Esophagus muscularis mucosa (tissue), 4 donors: Measurements from ENCODE around the gene CTDSP2. TPM values are rescaled to one million over a fixed set of nuclear protein-coding genes. Genes with fewer than 3 reads are reported as not detected.

Source experiments
- DNase-seq: peaks from one replicate; pipeline ENCODE4 v3.0.0-alpha.2; 2017; ENCODE audit errors: extremely low spot score
- H3K27ac ChIP-seq, 4 donors: fragments of 200-600 bp; sonication (generic); replicated peaks in 1 of 4; 1 replicate in 3 of 4; 2 replicates in 1 of 4; pipeline ENCODE4 v1.5.1; 2016 to 2019; ENCODE audit warnings: mild to moderate bottlenecking in 1 of 4
- H3K27me3 ChIP-seq, 4 donors: fragments of 200-600 bp; sonication (generic); one replicate each; pipeline versions ENCODE4 v1.5.1 to v1.6.0; 2016 to 2019
- H3K36me3 ChIP-seq, 4 donors: fragments of 200-600 bp; sonication (generic); one replicate each; pipeline ENCODE4 v1.5.1; 2016 to 2019
- H3K4me1 ChIP-seq, 4 donors: fragments of 200-600 bp; sonication (generic); one replicate each; pipeline ENCODE4 v1.5.1; 2016 to 2019
- H3K4me3 ChIP-seq, 4 donors: fragments of 200-600 bp; sonication (generic); 1 replicate in 2 of 4; 2 replicates in 2 of 4; pipeline ENCODE4 v1.5.1; 2016 to 2019; ENCODE audit warnings: mild to moderate bottlenecking in 4 of 4, moderate library complexity in 1 of 4
- H3K9me3 ChIP-seq, 4 donors: fragments of 200-600 bp; sonication (generic); 1 replicate in 3 of 4; 2 replicates in 1 of 4; pipeline ENCODE4 v1.5.1; 2016 to 2019
- EP300 ChIP-seq: sonication (generic); formaldehyde crosslinking; IDR thresholded peaks from one replicate; pipeline ENCODE4 v1.6.1; 2017; ENCODE audit warnings: antibody characterized with exemption
- POLR2A ChIP-seq: fragments of 450-650 bp; IDR thresholded peaks from one replicate; pipeline ENCODE4 v1.6.1; 2017; ENCODE audit warnings: antibody characterized with exemption, moderate library complexity, mild to moderate bottlenecking, low read depth
- POLR2AphosphoS5 ChIP-seq, 2 donors: sonication (generic); formaldehyde crosslinking; IDR thresholded peaks; one replicate each; pipeline ENCODE4 v1.6.1; 2017; ENCODE audit warnings: antibody characterized with exemption in 2 of 2
- WGBS: methylation state at CpG from one replicate; pipeline ENCODE4 v1.1.5; 2018; 5-methylcytosine and 5-hydroxymethylcytosine counted together
- intact Hi-C: fragments of 100-400 bp; cut with DNase I; formaldehyde crosslinking; loops from one replicate; pipeline ENCODE4 v1.15.1; 2023
- small RNA-seq, 3 donors: library from RNA; depleted of rRNA; stranded (forward); fragments of <200 nt; gene quantifications; one replicate each; pipeline ENCODE3, GENCODE V24; 2016
- total RNA-seq, 4 donors: library from RNA; depleted of rRNA; stranded (reverse); fragments of >200 nt; gene quantifications; one replicate each; pipeline versions ENCODE4 v1.1.0 to v1.2.1, GENCODE V29; 2016
- TF ChIP-seq, protein P1 (sequence below), 3 experiments: fragments of 200-600 bp in 2 of 3; fragments of 450-650 bp in 1 of 3; sonication (generic) in 2 of 3; IDR thresholded peaks; one replicate each; pipeline ENCODE4 v1.5.1; 2017 to 2019; ENCODE audit warnings: antibody characterized with exemption in 3 of 3, mild to moderate bottlenecking in 2 of 3, moderate library complexity in 1 of 3

CTDSP2 gene
- total RNA-seq, 4 donors from 2014 or later: 127 to 249 (median 196) TPM

GRCh38 chr12:57771873-57772428 lies 74.6 kb downstream of the CTDSP2 start, which contains the start of gene METTL1:
METTL1 (minus strand) TSS chr12:57772105; CDS start chr12:57772083, 22 bp downstream.
- peak; percentile 98 for DNase-seq
- peak within 1 kb of the TSS; percentile 70 to 82 (median 76) for H3K4me3 ChIP-seq
- H3K27me3 ChIP-seq: peaks cover 0 to under 1% (median 0%) of the 10 kb centered on the region in 4 donors
- H3K27ac ChIP-seq: peak within 1 kb of the TSS; percentile 90 to 95 (median 94)
- TF ChIP-seq, protein P1, sequence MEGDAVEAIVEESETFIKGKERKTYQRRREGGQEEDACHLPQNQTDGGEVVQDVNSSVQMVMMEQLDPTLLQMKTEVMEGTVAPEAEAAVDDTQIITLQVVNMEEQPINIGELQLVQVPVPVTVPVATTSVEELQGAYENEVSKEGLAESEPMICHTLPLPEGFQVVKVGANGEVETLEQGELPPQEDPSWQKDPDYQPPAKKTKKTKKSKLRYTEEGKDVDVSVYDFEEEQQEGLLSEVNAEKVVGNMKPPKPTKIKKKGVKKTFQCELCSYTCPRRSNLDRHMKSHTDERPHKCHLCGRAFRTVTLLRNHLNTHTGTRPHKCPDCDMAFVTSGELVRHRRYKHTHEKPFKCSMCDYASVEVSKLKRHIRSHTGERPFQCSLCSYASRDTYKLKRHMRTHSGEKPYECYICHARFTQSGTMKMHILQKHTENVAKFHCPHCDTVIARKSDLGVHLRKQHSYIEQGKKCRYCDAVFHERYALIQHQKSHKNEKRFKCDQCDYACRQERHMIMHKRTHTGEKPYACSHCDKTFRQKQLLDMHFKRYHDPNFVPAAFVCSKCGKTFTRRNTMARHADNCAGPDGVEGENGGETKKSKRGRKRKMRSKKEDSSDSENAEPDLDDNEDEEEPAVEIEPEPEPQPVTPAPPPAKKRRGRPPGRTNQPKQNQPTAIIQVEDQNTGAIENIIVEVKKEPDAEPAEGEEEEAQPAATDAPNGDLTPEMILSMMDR (IDR thresholded peaks at IDR 0.05): peak in 1 of 3 experiments; percentile 42
- no peak for TF ChIP-seq EP300
- peak; percentile 80 to 86 for TF ChIP-seq POLR2AphosphoS5 (IDR thresholded peaks at IDR 0.05)
- TF ChIP-seq POLR2A: no peak
- H3K9me3 ChIP-seq: no peaks in the 10 kb centered on the region
- WGBS: 0% methylated on average over 17 of the region's 28 CpGs
- H3K36me3 ChIP-seq: peaks cover 0 to 43% (median 23%) of the 10 kb centered on the region in 4 donors
- intact Hi-C loops: no loop called here
- H3K4me1 ChIP-seq: peaks cover 14 to 32% (median 23%) of the 10 kb centered on the region in 4 donors

- 7% methylated on average over 16 of the region's 16 CpGs for WGBS
- H3K27me3 ChIP-seq: peaks cover 0 to 6% (median 0%) of the 10 kb centered on the region in 4 donors
- H3K4me1 ChIP-seq: peaks cover 20 to 38% (median 29%) of the 10 kb centered on the region in 4 donors
- intact Hi-C loops: no loop called here
- DNase-seq: peak; percentile 98
- H3K9me3 ChIP-seq: no peaks in the 10 kb centered on the region
- H3K27ac ChIP-seq: peak overlapping the region; percentile 90 to 95 (median 94)
- H3K36me3 ChIP-seq: peaks cover 0 to 43% (median 23%) of the 10 kb centered on the region in 4 donors
- TF ChIP-seq EP300: no peak
- TF ChIP-seq, protein P1 (IDR thresholded peaks at IDR 0.05): no peak
- no peak for TF ChIP-seq POLR2AphosphoS5 (IDR thresholded peaks at IDR 0.05)
- no peak for TF ChIP-seq POLR2A
- peak overlapping the region; percentile 70 to 82 (median 76) for H3K4me3 ChIP-seq
These were observed 75.2 kb downstream of the CTDSP2 start for GRCh38 chr12:57771236-57771872.

DNA sequence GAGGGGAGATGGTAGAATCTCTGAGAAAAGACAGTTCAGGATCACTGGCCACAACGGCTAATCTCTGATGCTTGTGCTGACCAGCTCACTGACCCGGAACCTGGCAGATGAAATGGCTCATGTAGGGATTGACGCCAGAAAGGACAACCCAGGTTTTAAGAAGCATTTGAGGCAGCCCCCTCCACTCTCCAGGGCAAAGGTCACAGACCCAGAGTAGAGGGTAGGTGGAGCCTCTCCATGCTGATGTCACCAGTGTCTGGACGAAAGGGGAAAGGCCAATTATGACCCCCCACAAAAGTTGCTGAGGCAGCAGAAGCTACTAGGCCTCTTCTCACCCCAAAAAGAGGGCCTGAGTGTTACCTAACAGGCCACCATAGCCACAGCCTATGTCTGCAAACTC lies 75.8 kb downstream of the CTDSP2 start:
- no peak for DNase-seq
- peak overlapping the region in 3 of 4 donors; percentile 90 to 95 (median 93) for H3K27ac ChIP-seq
- H3K4me3 ChIP-seq: no peak overlapping the region
- TF ChIP-seq, protein P1 (IDR thresholded peaks at IDR 0.05): no peak
- TF ChIP-seq POLR2A (no peak), EP300 (no peak), POLR2AphosphoS5 (IDR thresholded peaks at IDR 0.05) (no peak)
- peaks cover 0 to 12% (median 4%) of the 10 kb centered on the region in 4 donors for H3K27me3 ChIP-seq
- intact Hi-C loops: no loop called here
- no peaks in the 10 kb centered on the region for H3K9me3 ChIP-seq
- H3K4me1 ChIP-seq: peaks cover 26 to 45% (median 35%) of the 10 kb centered on the region in 4 donors
- 98% methylated on average over 4 of the region's 4 CpGs for WGBS
- H3K36me3 ChIP-seq: peaks cover 0 to 36% (median 23%) of the 10 kb centered on the region in 4 donors

Small RNA genes lying within 50 kb of the gene (small RNA-seq; reads per million reads assigned to genes)
- gene MIR26A2: 5.6 to 10.2 (median 7.5) reads per million in 3 donors
- gene RNU6-1083P: 0 reads per million in 3 donors

Other genes with a start within 250 kb of the CTDSP2 start
- gene DTX3, start 241.9 kb downstream of the CTDSP2 start, total RNA-seq: 10 to 100 TPM; 39.0 to 68.6 (median 46.8) TPM
- gene ARHGEF25, start 235.3 kb downstream of the CTDSP2 start, total RNA-seq: 100 to 1,000 TPM in 3 of 4 donors, 10 to 100 TPM in 1; 77.7 to 133 (median 111) TPM
- gene B4GALNT1, start 213.5 kb downstream of the CTDSP2 start, total RNA-seq: 10 to 100 TPM in 2 of 4 donors, 1 to 10 TPM in 2; 2.8 to 10.9 (median 7.3) TPM
- 100 to 1,000 TPM; 139 to 223 (median 148) TPM for gene OS9, start 152.6 kb downstream of the CTDSP2 start, total RNA-seq
- 10 to 100 TPM in 1 of 4 donors, 1 to 10 TPM in 3; 2.5 to 11.2 (median 3.6) TPM for gene AGAP2, start 108.0 kb downstream of the CTDSP2 start, total RNA-seq
- 10 to 100 TPM; 34.3 to 45.1 (median 42.1) TPM for gene TSPAN31, start 101.7 kb downstream of the CTDSP2 start, total RNA-seq
- gene CDK4, start 94.4 kb downstream of the CTDSP2 start, total RNA-seq: 10 to 100 TPM; 43.6 to 85.7 (median 71.3) TPM
- 10 to 100 TPM in 2 of 4 donors, 1 to 10 TPM in 2; 5.6 to 16.9 (median 10.7) TPM for gene MARCHF9, start 91.6 kb downstream of the CTDSP2 start, total RNA-seq
- under 1 TPM in 2 of 4 donors, not detected in 2; 0.32 to 0.66 TPM for gene CYP27B1, start 79.7 kb downstream of the CTDSP2 start, total RNA-seq
- 1 to 10 TPM; 4.2 to 9.8 (median 5.7) TPM for gene METTL1, start 74.6 kb downstream of the CTDSP2 start, total RNA-seq
- gene EEF1AKMT3, start 74.1 kb downstream of the CTDSP2 start, total RNA-seq: 10 to 100 TPM in 2 of 4 donors, 1 to 10 TPM in 2; 6.6 to 13.2 (median 10.0) TPM
- gene TSFM, start 63.9 kb downstream of the CTDSP2 start, total RNA-seq: 10 to 100 TPM; 17.6 to 38.4 (median 29.2) TPM
- gene AVIL, start 28.0 kb downstream of the CTDSP2 start, total RNA-seq: 1 to 10 TPM; 2.2 to 5.8 (median 2.8) TPM
- 10 to 100 TPM; 10.3 to 17.9 (median 14.8) TPM for gene ATP23, start 94.8 kb upstream of the CTDSP2 start, total RNA-seq